ENCODE measurements around the gene C1orf122. TPM values are rescaled to one million over a fixed set of nuclear protein-coding genes. Genes with fewer than 3 reads are reported as not detected.

The C1orf122 gene
- total RNA-seq, 2 donors from 2014 or later = 28.3 to 51.4 TPM

GRCh38 chr1:37778654-37779053 is 28.9 kb upstream of the C1orf122 start:
- no peak for TF ChIP-seq CTCF (IDR thresholded peaks at IDR 0.05)
- intact Hi-C loops (cut with DNase I) = no loop called here
- no peak overlapping the region for H3K9ac ChIP-seq (ENCODE audit: low read depth in 2 of 2, low read length in 2 of 2)
- no peak for DNase-seq
- no peaks in the 10 kb centered on the region for H3K36me3 ChIP-seq
- no peaks in the 10 kb centered on the region for H3K27me3 ChIP-seq
- H3K4me1 ChIP-seq = no peaks in the 10 kb centered on the region
- H3K4me3 ChIP-seq = no peak overlapping the region
- H3K27ac ChIP-seq = no peak overlapping the region
- H3K9me3 ChIP-seq = no peaks in the 10 kb centered on the region

GRCh38 chr1:37782491-37782890 is 25.1 kb upstream of the C1orf122 start:
- Histone ChIP-seq H3K4me1 (no peaks in the 10 kb centered on the region), H3K36me3 (no peaks in the 10 kb centered on the region), H3K9ac (ENCODE audit: low read depth in 2 of 2, low read length in 2 of 2) (no peak overlapping the region), H3K9me3 (no peaks in the 10 kb centered on the region), H3K4me3 (no peak overlapping the region), H3K27ac (no peak overlapping the region), H3K27me3 (no peaks in the 10 kb centered on the region)
- TF ChIP-seq CTCF (IDR thresholded peaks at IDR 0.05) = no peak
- DNase-seq = no peak
- intact Hi-C loops (cut with DNase I) = no loop called here

GRCh38 chr1:37792943-37793686 is 14.5 kb upstream of the C1orf122 start:
- TF ChIP-seq CTCF (IDR thresholded peaks at IDR 0.05) = no peak
- peaks cover 8% of the 10 kb centered on the region for H3K4me1 ChIP-seq

GRCh38 chr1:37793773-37794371 is 13.7 kb upstream of the C1orf122 start, which contains the start of gene MANEAL:
Gene MANEAL, plus strand, starts transcription at chr1:37793847. Its CDS starts 336 bp downstream, at chr1:37794183.
- Histone ChIP-seq H3K27me3 (no peaks in the 10 kb centered on the region), H3K4me1 (peaks cover 8% of the 10 kb centered on the region), H3K4me3 (peak within 1 kb of the TSS; percentile 50), H3K27ac (no peak within 1 kb of the TSS), H3K36me3 (no peaks in the 10 kb centered on the region), H3K9ac (ENCODE audit: low read depth in 2 of 2, low read length in 2 of 2) (peak within 1 kb of the TSS in 1 of 2 donors; percentile 32), H3K9me3 (no peaks in the 10 kb centered on the region)
- peak; percentile 44 for DNase-seq
- intact Hi-C loops (cut with DNase I) = no loop called here
- TF ChIP-seq CTCF (IDR thresholded peaks at IDR 0.05) = no peak

More at GRCh38 chr1:37792943-37793686, 14.5 kb upstream of the C1orf122 start:
- Histone ChIP-seq H3K9ac (ENCODE audit: low read depth in 2 of 2, low read length in 2 of 2) (no peak overlapping the region), H3K27me3 (no peaks in the 10 kb centered on the region), H3K9me3 (no peaks in the 10 kb centered on the region), H3K27ac (no peak overlapping the region), H3K4me3 (peak overlapping the region; percentile 50), H3K36me3 (no peaks in the 10 kb centered on the region)
- DNase-seq = no peak
- intact Hi-C loops (cut with DNase I) = no loop called here

- DNase-seq = no peak
- Histone ChIP-seq H3K9ac (ENCODE audit: low read depth in 2 of 2, low read length in 2 of 2) (peak overlapping the region in 1 of 2 donors; percentile 27), H3K27me3 (no peaks in the 10 kb centered on the region), H3K27ac (no peak overlapping the region), H3K36me3 (no peaks in the 10 kb centered on the region), H3K4me3 (peak overlapping the region; percentile 50), H3K9me3 (no peaks in the 10 kb centered on the region), H3K4me1 (peaks cover 8% of the 10 kb centered on the region)
- no peak for TF ChIP-seq CTCF (IDR thresholded peaks at IDR 0.05)
- intact Hi-C loops (cut with DNase I) = no loop called here
Observed at GRCh38 chr1:37794372-37795339, 12.9 kb upstream of the C1orf122 start.

Measured in colonic mucosa (tissue), 4 donors.